Liver (tissue), 3 donors: Measurements from ENCODE around the gene DPP4.

Source experiments
- CTCF ChIP-seq: fragments of 150-350 bp; IDR thresholded peaks from 2 replicates; pipeline ENCODE4 v1.5.1; 2017; ENCODE audit warnings: improper control_type of control experiment, low read depth, low read length; ENCODE audit not compliant: missing input control
- FOXA1 ChIP-seq: IDR thresholded peaks from 2 replicates; pipeline ENCODE4 v1.6.1; 2016; ENCODE audit warnings: antibody characterized with exemption
- GABPA ChIP-seq, 2 donors: IDR thresholded peaks in 1 of 2; conservative IDR thresholded peaks in 1 of 2; 2 replicates each; pipeline ENCODE4 v1.6.1; 2016; ENCODE audit warnings: antibody characterized with exemption in 2 of 2, mild to moderate bottlenecking in 1 of 2, moderate library complexity in 1 of 2
- REST ChIP-seq: IDR thresholded peaks from 2 replicates; pipeline ENCODE4 v1.6.1; 2016; ENCODE audit warnings: antibody characterized with exemption, mild to moderate bottlenecking
- TAF1 ChIP-seq: conservative IDR thresholded peaks from 2 replicates; pipeline ENCODE4 v1.6.1; 2016; ENCODE audit warnings: antibody characterized with exemption, mild to moderate bottlenecking
- YY1 ChIP-seq: IDR thresholded peaks from 2 replicates; pipeline ENCODE4 v1.6.1; 2016; ENCODE audit warnings: antibody characterized with exemption, mild to moderate bottlenecking
- TF ChIP-seq, protein P1 (sequence below): IDR thresholded peaks from 2 replicates; pipeline ENCODE4 v1.6.1; 2016; ENCODE audit warnings: antibody characterized with exemption
- donor health status: healthy.
- donor health status: healthy.

DNA sequence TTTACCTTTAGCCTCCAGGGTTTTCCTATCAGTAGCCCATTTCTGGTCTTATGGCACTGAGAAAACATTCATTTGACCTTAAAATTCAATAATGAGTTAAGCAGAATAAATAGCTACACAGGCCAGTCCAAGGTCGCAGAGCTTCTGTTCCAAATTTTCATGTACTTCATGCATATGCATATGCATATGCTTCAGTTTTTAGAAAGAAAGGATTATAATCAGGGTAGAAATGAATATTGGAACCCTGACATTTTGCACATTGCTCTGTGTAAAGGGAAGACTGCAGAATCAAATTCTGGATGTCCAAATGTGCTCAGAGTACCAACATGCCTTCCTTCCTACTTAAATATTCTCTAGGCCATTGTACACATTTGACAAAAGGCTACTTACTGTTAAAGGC lies 104.9 kb downstream of the DPP4 start:
- TF ChIP-seq TAF1: no peak
- no peak for TF ChIP-seq CTCF
- no peak for TF ChIP-seq FOXA1
- no peak for TF ChIP-seq GABPA (IDR thresholded peaks at IDR 0.05 in 1 of 2, conservative IDR thresholded peaks at IDR 0.05 in 1 of 2)
- TF ChIP-seq, protein P1, sequence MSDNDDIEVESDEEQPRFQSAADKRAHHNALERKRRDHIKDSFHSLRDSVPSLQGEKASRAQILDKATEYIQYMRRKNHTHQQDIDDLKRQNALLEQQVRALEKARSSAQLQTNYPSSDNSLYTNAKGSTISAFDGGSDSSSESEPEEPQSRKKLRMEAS: no peak
- no peak for TF ChIP-seq YY1
- no peak for TF ChIP-seq REST
